HG03064 (cell line): ENCODE results near the gene AGRN.

Experiments used
- ATAC-seq: cut with Tn5 transposase; IDR thresholded peaks from one replicate; pipeline ENCODE4 v1.9.1; 2021; ENCODE audit warnings: low read depth; ENCODE audit not compliant: unreplicated experiment

AGRN gene

DNA sequence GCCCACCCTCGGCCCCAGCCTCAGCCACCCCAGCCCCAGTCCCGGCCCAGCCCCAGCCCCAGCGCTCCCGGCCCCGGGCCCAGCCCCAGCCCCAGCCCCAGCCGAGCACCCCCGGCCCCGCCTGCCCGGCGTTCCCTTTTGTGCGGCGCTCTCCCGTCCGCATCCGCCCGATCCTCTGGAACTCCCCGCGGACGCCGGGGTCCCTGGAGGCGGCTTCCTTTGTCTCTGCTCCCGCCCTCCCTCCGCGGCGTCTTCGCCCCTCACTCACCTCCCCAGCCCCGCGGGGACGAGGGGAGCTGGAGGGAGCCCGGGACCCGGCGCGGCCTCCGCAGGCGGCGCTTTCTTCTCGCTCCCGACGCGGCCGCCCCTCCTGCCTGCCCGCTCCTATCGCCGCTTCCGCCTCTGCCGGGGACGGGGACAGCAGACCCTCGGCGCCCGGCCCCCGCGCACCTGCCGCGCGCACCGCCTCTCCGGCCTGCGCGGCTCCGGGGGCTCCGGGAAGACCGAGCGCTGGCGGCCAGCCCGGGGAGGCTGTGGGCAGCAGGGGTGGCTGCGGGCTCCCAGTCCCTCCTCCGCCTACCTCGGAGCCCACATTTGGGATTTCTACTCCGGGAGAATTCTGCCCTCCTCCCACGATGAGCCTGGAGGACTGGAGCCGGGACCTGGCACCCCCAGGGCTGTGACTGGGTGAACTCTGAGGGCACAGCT lies 14.0 kb downstream of the AGRN start:
- ATAC-seq = no peak

DNA sequence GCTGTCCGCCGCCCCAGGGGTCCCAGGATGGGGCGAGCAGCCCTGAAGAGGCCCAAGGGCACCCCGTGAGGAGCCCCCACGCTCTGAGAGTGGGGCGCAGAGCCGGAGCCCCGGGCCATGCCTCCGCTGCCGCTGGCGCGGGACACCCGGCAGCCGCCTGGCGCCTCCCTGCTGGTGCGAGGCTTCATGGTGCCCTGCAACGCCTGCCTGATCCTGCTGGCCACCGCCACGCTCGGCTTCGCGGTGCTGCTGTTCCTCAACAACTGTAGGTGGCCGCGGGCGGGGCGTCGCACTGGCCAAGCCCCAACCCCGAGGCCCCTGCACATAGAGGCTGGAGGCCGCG lies 14.5 kb downstream of the AGRN start:
- no peak for ATAC-seq

DNA sequence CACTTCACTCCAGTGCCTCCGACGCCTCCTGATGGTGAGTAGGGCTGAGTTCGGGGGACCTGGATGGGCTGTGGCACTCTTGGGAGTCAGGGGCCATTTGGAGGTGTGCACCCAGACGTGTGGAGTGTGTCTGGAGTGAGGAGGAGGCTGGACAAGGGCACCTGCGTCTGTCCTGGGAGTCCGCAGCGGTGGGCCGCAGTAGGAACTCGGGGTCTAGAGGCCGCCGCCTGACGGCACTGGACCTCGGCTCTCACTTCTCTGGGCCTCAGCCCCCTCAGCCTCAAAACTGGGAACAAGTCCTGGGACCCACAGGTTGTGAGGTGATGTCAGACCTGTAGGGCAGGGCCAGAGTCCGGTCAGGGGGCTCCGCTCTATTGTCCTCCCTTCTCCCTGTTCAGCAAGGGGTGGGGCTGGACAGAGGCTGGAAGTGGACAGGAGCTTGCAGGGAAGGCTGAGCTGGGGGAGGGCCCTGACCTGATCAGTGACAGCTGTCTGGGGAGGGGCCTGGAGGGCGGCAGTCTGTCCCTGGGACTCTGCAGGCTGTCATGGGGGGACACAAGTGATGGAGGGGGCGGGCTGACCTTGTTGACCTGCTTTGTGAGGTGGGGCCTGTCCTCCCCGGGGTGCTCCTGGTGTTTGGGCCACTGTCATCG lies 15.5 kb downstream of the AGRN start:
- no peak for ATAC-seq

DNA sequence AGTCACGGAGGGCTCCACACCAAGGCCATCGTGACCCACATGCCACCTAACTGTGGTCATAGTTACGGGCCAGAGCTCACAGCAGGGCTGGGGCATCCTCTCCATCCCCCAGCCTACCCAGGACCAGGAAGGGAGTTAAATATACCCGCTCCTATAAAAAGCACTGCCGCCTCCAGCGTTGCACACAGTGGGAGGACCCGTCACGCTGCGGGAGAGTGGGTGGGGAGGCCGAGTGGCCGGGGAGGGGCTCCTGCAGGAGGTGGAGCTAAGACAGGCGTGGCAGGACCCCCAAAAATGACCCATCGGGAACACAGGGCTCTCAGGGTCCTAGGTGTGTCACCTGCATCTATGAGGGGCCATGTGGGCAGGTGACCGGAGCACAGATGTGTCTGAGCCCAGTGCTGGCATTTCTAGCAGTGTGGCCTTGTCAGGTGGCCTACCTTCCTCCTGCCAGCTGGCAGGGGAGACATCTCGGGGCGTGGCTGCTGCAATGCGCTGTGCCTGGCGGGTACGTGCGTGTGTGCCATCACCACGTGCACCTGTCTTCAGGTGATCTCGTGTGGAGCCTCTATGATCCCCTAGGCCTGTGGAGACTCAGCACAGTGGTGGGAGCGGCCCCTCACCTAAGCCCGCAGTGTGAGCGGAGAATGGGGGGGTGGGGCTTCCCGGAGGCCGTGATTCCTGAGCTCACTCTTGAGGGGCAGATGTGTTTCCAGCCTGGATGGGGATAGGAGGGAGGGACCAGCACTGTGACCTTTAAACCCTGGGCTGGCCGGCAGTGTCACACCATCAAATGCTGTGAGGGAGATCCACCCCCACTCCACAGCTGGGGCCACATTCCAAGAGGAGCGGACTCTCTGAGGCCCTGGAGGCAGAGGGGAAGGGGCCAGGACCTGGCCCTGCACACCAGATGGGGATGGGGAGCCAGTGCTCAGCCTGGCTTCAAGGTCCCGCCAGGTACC lies 17.7 kb downstream of the AGRN start:
- ATAC-seq = no peak

DNA sequence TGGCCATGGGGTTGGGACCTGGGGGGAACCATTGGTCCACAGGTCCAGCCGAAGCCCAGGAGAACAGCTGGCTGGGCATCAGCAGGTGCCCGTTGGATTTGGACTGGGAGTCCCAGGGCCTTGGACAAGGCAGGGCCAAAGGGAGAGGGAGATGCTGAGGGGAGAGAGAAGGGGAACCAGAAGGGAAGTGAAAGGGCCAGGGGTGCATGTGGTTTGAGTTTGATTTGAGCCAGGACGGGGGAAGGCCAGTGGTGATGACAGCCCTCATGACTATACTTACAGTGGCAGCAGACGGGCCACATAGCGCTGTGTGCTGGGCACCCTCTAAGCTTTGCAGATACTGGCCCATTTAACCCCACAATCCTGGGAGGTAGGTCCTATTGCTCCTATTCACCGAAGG lies 18.8 kb downstream of the AGRN start:
- ATAC-seq = no peak

DNA sequence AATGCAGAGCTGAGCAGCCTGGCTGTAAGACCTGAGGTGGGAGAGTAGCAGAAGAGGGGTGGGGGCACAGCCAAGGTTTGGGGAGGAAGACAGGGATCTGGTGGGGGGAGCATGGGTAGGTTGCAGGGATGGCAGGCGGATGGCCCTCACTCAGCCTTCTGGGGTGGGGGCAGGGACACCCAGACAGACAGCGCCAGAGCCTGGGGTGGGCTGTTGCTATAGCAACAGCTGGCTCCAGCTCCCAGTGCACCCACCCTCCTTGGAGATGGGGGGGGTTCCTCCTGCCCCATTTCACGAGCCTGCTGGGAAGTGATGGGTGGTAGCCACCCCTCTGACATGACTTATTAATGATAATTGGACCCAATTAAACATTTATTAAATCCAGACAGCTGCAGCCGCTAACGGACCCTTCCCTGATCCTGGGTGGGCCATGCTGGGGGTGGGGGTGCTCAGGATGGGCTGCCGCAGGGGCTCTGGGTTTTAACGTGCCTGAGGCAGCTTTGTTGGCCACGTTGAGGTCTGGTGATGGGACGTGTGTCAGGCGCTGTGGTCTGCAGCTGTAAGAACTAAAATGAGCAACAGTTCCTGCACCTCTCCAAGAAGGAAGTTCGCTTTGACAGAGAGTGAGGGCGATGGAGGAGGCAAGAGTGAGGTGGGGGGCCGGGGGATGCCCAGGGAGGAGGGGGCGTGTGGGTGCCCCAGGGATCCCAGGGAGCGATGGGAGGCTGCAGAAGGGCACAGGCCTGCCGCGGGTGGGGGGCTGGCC lies 19.4 kb downstream of the AGRN start:
- ATAC-seq = no peak

DNA sequence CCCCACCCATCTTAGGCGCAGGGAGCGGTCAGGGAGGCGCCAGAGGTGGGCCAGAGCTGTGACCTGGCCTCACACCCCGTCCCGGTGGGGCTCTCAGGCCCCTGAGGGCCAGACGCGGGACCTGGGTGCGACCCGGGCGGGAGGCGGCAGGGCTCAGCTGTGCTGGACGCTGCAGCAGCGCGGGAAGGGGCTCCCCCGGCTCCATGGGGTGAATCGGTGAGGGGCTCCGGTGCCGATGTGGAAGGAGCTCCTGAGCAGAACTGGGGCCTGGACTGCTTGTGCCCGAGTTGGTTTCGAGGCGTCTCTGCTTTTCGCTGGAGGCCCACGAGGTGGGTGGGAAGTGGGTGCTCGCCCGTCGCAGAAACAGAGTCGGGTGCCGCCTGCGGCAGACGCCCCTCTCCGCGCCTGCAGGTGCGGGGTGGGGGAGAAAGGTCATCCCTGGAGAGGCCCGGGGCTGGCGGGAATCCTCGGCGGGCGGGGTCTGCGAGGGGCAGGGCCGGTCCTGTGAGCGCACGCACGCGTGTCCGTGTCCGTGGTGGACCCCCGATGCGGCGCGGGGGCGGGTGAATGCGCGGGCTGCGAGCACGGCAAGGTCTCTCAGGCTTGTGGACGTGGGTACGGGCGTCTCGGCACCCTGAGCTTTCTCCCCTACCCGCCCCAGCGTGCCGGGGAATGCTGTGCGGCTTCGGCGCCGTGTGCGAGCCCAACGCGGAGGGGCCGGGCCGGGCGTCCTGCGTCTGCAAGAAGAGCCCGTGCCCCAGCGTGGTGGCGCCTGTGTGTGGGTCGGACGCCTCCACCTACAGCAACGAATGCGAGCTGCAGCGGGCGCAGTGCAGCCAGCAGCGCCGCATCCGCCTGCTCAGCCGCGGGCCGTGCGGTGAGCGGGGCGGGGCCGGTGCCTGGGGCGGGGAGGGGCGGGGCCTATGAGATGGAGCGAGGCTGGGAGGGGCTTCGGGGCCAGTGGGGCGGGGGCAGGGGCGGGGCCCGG lies 20.4 kb downstream of the AGRN start:
- ATAC-seq = no peak

DNA sequence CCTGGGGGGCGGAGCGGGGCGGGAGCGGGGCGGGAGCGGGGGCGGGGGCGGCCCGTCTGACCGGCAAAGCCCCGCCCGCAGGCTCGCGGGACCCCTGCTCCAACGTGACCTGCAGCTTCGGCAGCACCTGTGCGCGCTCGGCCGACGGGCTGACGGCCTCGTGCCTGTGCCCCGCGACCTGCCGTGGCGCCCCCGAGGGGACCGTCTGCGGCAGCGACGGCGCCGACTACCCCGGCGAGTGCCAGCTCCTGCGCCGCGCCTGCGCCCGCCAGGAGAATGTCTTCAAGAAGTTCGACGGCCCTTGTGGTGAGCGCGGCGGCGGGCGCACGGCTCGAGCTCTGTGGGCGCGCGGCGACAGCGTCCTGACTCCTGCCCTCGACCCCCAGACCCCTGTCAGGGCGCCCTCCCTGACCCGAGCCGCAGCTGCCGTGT lies 21.2 kb downstream of the AGRN start:
- ATAC-seq = no peak

DNA sequence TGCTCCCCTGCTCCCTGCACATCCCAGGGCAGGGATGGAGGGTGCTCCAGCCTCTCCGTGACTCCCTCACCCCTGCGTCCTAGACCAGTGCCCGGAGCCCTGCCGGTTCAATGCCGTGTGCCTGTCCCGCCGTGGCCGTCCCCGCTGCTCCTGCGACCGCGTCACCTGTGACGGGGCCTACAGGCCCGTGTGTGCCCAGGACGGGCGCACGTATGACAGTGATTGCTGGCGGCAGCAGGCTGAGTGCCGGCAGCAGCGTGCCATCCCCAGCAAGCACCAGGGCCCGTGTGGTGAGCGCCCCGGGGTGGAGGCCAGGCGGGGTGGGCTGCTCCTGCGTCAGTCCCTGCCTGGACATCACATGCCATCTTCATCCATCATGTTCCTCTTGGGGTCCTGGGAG lies 22.0 kb downstream of the AGRN start:
- no peak for ATAC-seq

DNA sequence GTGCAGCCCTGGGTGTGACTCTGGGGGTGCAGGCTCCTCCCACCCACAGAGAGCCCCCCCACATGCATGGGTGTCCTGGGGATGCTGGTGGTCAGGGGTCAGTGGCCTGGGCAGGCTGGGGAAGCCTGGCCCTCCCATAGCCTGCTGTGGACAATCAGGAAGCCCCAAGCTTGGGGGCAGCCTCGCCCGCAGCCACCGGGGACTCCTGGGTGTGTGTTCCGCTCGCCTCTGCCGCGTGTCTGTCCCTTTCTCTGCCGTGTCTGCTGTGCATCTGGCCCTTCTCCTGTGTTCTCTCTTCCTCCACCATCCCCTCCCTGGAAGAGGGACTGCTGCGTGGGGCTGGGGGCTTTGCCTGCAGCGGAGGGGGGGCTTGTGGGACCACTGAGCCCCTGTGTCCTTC lies 22.9 kb downstream of the AGRN start:
- no peak for ATAC-seq

DNA sequence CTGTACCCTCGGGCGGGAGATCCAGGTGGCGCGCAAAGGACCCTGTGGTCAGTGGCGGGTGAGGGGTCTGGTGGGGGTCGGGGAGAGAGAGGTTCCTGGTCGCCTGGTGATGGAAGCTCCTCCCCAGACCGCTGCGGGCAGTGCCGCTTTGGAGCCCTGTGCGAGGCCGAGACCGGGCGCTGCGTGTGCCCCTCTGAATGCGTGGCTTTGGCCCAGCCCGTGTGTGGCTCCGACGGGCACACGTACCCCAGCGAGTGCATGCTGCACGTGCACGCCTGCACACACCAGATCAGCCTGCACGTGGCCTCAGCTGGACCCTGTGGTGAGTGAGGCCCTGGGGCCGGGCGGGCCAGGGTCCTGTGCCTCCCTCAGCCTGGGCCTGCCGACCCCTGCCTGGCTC lies 23.5 kb downstream of the AGRN start:
- no peak for ATAC-seq

DNA sequence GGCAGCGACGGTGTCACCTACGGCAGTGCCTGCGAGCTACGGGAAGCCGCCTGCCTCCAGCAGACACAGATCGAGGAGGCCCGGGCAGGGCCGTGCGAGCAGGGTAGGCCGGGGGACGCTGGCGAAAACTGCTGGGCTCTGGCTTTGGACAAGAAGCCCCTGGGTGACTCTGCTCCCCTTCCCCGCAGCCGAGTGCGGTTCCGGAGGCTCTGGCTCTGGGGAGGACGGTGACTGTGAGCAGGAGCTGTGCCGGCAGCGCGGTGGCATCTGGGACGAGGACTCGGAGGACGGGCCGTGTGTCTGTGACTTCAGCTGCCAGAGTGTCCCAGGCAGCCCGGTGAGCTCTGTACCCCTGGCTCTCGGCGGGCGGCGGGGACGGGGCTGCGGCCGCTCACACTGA lies 24.0 kb downstream of the AGRN start:
- no peak for ATAC-seq

DNA sequence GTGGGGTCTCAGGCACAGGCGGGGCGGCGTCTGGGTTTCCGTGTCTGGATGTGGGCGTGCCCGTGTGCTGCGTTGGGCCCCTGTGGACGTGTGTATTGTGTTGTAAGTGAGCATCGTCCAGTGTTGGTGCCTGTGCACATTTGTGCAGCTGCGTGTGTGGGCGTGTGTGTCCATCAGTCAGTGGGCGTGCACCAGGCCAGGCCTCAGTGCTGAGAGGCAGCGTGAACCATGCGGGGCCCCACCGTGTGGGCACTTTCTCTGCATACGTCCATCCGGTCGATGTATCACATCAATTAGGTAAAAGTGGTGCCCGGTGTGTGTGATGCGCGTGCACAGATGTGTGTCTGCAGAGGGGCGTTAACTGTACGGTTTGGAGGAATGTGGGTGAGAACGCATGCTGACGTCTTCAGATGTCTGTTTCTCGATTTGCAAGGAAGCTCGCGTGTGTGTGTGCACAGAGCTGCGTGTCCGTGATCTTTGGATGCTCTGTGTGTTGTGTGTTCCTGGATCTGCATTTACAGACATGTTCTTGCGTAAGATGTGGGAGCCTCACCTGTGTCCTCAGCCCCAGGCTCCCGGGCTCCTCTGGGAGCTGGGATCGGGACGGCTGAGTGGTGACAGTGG lies 24.6 kb downstream of the AGRN start:
- no peak for ATAC-seq

DNA sequence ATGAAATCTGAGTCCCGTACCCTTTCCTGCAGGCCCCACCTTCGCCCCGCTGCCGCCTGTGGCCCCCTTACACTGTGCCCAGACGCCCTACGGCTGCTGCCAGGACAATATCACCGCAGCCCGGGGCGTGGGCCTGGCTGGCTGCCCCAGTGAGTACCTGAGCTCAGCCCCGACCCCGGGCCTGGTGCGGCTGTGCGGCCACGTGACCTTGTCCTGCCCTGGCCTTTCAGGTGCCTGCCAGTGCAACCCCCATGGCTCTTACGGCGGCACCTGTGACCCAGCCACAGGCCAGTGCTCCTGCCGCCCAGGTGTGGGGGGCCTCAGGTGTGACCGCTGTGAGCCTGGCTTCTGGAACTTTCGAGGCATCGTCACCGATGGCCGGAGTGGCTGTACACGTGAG lies 25.2 kb downstream of the AGRN start:
- ATAC-seq = no peak

DNA sequence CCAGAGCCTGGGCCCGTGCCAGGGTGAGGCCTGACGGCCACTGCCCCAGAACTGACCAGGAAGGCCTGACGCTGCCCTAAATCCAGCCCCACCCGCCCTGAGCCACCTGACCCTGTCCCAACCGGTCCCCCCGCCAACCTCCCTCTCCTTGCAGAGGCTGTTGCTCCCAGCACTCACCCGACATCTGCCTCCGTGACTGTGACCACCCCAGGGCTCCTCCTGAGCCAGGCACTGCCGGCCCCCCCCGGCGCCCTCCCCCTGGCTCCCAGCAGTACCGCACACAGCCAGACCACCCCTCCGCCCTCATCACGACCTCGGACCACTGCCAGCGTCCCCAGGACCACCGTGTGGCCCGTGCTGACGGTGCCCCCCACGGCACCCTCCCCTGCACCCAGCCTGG lies 26.3 kb downstream of the AGRN start:
- ATAC-seq = no peak

DNA sequence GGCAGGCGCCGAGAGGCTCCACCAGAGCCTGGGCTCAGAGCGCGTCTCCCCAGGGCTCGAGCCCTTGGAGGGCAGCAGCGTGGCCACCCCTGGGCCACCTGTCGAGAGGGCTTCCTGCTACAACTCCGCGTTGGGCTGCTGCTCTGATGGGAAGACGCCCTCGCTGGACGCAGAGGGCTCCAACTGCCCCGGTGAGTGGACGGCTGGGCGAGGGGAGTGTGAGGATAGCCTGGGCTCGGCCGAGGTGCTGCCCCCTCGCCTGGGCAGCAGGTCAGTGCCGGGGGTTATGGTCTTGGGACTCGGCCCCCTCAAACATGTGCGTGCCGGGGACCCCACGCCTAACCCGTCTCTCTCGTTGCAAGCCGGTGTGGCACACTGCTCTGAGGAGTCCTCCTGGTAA lies 26.8 kb downstream of the AGRN start:
- no peak for ATAC-seq

DNA sequence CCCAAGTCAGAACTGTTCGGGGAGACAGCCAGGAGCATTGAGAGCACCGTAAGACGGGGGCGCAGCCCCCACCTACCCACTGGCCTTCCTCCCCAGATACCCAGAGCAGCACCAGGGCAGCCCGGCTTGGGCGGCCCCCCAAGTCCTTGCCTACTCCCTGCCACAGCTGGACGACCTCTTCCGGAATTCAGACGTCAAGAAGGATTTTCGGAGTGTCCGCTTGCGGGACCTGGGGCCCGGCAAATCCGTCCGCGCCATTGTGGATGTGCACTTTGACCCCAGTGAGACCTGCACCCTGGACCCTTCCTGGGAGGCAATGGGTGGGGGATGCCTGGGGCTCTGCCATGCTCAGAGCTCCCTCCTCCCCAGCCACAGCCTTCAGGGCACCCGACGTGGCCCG lies 27.5 kb downstream of the AGRN start:
- ATAC-seq = no peak

DNA sequence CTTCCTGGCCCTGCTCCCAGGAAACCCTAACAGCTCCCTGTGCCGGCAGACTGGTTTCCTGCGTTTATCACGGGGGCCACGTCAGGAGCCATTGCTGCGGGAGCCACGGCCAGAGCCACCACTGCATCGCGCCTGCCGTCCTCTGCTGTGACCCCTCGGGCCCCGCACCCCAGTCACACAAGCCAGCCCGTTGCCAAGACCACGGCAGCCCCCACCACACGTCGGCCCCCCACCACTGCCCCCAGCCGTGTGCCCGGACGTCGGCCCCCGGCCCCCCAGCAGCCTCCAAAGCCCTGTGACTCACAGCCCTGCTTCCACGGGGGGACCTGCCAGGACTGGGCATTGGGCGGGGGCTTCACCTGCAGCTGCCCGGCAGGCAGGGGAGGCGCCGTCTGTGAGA lies 28.0 kb downstream of the AGRN start:
- ATAC-seq = no peak

DNA sequence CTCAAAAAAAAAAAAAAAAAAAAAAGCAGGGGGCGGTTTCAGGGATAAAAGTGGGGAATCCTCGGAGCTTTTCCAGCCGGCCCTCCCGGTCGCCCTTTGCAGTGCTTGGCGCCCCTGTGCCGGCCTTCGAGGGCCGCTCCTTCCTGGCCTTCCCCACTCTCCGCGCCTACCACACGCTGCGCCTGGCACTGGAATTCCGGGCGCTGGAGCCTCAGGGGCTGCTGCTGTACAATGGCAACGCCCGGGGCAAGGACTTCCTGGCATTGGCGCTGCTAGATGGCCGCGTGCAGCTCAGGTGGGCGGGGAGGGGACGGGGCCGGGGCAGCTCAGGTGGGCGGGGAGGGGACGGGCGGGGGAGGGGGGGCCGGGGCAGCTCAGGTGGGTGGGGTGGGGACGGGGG lies 28.8 kb downstream of the AGRN start:
- ATAC-seq = no peak
